GM19099 (cell line): ENCODE measurements around the gene LRRC2.

Source experiments
- POLR2A ChIP-seq: IDR thresholded peaks from 3 replicates; pipeline ENCODE4 v1.6.1; 2011; ENCODE audit warnings: low read depth; ENCODE audit not compliant: insufficient read length; ENCODE audit errors: extremely low read depth

Gene LRRC2, protein sequence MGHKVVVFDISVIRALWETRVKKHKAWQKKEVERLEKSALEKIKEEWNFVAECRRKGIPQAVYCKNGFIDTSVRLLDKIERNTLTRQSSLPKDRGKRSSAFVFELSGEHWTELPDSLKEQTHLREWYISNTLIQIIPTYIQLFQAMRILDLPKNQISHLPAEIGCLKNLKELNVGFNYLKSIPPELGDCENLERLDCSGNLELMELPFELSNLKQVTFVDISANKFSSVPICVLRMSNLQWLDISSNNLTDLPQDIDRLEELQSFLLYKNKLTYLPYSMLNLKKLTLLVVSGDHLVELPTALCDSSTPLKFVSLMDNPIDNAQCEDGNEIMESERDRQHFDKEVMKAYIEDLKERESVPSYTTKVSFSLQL

DNA sequence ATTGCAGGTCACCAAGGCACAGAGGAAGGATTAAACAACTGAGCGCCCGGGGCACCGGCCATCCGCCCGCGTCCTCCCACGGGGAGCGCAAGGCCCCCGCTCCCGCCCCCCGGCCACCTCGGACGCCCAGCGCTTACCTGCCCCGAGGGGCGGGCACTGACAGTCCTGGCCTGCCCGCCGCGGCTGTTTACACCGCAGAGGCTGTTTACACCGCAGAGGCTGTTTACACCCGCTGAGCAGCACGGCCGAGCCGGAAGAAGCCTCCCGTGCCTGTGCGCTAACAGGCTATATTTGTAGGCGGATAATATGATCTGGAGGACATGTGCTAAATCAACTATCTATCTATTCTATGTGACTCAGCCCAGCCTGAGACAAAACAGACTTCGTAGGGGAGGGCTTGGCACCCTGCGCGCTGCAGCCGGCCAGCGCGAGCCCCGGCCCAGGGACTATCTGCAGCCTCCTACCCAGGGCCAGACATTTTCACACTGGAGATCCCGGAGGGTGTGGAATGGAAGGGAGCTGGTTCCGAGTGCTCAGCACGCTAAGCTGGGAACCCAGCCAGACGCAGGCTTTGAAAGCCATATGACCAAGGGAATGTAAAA is at the start of gene LRRC2:
LRRC2 (minus strand) TSS at position 263 of the 602 bp plus-strand sequence. CDS start 14,711 bp downstream, outside the sequence.
- no peak for TF ChIP-seq POLR2A

DNA sequence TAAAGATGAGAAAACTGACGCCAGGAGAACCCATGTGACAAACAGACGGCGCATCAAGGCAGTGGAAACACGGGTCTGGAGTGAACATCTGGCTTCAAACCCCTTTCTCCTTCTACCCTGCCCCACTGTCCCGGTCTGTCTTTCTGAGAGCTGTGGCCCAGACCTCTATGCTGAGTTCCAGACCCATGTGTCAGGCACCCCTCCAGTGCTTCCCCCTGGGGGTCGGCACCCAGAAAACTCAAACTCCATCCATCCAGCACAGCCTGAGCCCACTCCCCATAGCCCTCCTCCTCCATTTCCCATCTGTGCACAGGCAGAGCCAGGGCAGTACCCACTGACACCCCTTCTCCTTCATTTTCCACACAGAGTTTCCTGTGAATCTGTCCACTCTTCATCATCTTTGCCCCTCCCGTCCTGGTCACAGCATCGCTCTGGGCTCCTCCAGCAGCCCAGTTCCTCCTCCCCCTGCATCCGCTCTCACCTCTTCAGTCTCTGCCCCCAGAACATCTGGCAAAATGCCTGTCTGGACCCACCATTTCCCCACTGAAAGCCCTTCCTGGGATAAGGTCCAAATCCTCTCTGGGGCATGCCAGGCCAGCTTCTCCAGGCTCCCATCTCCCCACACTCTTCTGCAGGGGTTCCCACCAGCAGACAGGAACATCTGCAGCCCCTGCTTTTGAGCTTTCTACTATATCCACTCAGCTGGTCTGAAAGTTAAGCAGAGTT is 49.1 kb upstream of the LRRC2 start:
- no peak for TF ChIP-seq POLR2A

- no peak for TF ChIP-seq POLR2A
These were observed 48.3 kb upstream of the LRRC2 start for GRCh38 chr3:46614431-46614830.

- TF ChIP-seq POLR2A: no peak
These were observed 47.4 kb upstream of the LRRC2 start for GRCh38 chr3:46613313-46614005.

- no peak for TF ChIP-seq POLR2A
These were observed 46.2 kb upstream of the LRRC2 start, which contains the start of gene FAM240A for GRCh38 chr3:46612324-46612723. TSS of gene FAM240A (plus strand) at chr3:46612525. CDS start at chr3:46612684, 159 bp downstream.

GRCh38 chr3:46609944-46610722 is 44.0 kb upstream of the LRRC2 start:
- no peak for TF ChIP-seq POLR2A

- no peak for TF ChIP-seq POLR2A
These were observed 43.2 kb upstream of the LRRC2 start for GRCh38 chr3:46609212-46609721.

- no peak for TF ChIP-seq POLR2A
These were observed 41.5 kb upstream of the LRRC2 start for GRCh38 chr3:46607603-46608028.

- no peak for TF ChIP-seq POLR2A
These were observed 38.0 kb upstream of the LRRC2 start for GRCh38 chr3:46604127-46604526.

DNA sequence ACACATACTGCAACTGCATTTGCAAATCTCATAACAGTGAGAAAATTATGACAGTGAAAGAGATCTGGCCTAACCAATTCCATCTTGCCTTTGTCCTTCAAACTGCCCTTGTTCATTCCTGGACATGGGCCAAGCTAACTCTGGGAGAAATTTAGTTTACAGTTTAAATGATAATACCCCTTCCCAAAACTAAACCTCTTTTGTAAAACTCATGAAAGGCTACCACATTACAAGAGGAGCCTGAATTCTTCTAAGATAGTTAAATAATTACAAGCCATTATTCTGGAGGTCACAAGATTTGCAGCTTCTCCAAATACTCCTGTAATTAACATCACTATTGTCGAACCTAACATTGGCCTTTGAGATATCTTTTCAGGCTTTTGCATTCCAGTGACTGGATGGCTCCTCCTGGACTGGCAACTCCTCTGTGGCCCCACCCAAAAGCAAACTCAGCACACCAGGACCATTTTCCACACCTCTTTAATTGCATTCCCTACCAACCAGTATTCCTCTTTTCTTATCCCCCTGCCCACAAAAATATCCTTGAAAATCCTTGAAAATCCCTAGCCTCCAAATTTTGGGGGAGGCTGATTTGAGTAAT is 37.4 kb upstream of the LRRC2 start:
- no peak for TF ChIP-seq POLR2A

GRCh38 chr3:46599590-46599989 is 33.5 kb upstream of the LRRC2 start:
- no peak for TF ChIP-seq POLR2A

DNA sequence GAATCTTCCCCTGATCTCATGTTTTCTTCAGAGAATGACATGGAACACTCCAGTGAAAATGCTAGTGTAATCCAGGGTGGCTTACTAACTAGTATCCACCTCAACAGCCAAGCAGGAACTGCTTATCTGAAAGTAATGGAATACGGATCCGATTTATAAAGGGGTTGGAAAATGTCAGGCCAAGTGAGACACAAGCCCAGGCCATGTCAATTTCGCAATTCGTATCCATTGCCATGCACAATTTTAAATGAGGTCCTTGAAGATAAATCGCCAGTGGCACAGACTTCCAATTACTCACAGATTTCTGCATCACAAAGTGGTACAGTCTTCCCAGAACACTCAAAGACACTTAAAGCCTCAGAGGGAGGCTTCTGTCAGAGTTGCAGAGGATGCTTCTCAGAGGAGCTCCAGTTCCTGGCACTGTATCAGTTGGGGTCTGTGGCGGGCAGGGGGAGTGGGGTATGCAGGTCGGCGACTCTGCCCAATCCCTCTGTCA is 29.8 kb upstream of the LRRC2 start:
- no peak for TF ChIP-seq POLR2A

GRCh38 chr3:46594723-46595122 is 28.6 kb upstream of the LRRC2 start:
- no peak for TF ChIP-seq POLR2A
